HFF-Myc (cell line): ENCODE data around the gene SMYD3.

Source experiments
- DNase-seq: peaks from one replicate; pipeline ENCODE4 v3.0.0-alpha.2; 2011; ENCODE audit warnings: low read depth; ENCODE audit errors: extremely low read depth
- H3K4me3 ChIP-seq: replicated peaks from 2 replicates; pipeline ENCODE4 v1.5.1; 2011; ENCODE audit warnings: low read depth, mild to moderate bottlenecking, control low read depth, low read length
- TF ChIP-seq, protein P1 (sequence below): IDR thresholded peaks from 2 replicates; pipeline ENCODE4 v1.5.1; 2012; ENCODE audit warnings: mild to moderate bottlenecking, low read depth, low read length, control low read depth; ENCODE audit errors: missing control alignments

SMYD3 gene

DNA sequence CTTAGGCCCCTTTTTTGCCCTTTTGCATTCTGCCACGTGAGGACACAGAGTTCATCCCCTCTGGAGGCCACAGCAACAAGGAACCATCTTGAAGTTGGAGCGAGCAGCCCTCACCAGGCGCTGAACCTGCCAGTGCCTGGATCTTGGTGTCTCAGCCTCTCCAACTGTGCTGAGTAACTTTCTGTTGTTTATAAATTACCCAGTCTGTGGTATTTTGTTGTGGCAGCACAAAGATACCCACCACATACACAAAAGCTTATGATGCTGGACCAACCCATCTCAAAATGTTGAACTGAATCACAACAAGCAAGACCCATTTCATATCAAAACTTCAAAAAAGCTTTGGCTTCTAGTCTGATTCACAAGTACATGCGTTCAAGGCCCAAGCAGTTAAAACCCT lies 702.4 kb downstream of the SMYD3 start:
- TF ChIP-seq, protein P1, sequence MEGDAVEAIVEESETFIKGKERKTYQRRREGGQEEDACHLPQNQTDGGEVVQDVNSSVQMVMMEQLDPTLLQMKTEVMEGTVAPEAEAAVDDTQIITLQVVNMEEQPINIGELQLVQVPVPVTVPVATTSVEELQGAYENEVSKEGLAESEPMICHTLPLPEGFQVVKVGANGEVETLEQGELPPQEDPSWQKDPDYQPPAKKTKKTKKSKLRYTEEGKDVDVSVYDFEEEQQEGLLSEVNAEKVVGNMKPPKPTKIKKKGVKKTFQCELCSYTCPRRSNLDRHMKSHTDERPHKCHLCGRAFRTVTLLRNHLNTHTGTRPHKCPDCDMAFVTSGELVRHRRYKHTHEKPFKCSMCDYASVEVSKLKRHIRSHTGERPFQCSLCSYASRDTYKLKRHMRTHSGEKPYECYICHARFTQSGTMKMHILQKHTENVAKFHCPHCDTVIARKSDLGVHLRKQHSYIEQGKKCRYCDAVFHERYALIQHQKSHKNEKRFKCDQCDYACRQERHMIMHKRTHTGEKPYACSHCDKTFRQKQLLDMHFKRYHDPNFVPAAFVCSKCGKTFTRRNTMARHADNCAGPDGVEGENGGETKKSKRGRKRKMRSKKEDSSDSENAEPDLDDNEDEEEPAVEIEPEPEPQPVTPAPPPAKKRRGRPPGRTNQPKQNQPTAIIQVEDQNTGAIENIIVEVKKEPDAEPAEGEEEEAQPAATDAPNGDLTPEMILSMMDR: no peak
- no peak for DNase-seq
- no peak overlapping the region for H3K4me3 ChIP-seq

DNA sequence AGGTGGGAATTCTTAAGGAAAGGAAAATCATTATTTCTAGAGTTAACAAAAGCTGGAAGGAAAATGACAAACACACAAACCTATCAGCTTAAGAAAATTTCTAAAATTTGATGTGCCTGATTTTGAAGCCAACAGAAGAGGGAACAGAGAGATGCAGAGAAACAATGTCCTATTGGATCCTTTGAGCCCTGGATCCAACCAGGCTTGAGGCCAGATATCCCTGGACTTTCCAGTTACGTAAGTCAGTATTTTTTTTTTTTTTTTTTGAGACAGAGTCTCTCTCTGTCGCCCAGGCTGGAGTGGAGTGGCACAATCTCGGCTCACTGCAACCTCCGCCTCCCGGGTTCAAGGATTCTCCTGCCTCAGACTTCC lies 703.4 kb downstream of the SMYD3 start:
- no peak overlapping the region for H3K4me3 ChIP-seq
- no peak for DNase-seq
- TF ChIP-seq, protein P1: no peak

DNA sequence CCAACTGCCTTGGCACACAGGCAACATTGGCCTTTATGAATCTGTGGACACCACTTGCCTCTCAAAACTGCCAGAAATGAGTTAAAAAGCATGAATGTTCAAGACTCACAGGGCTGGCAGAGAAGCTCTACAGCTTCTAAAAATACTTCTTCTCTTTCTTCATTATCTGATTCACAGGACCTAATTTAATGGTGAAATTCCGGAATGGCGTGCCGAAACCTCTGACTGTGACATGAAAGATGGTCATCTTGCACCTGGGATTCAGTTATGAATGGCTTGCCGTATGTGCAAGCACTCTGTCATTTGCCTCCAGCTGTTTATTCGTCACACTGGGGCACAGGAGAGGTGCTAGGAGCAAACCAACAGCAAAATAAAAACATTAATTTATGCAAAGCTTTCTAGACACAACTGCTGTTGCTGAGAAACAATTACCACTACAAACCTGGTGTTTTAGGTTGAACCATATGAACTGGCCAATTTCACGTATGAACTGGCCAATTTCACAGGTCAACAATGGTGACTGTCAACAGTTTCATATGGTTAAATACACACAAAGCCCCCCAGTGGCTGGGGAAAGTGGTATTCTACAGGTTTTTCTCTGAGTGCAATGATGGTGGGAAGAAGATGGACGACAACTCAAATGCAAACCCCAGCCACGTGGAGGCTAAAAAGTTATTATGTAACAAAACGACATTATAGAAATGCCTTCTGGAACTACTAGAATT lies 704.0 kb downstream of the SMYD3 start:
- no peak for DNase-seq
- H3K4me3 ChIP-seq: no peak overlapping the region
- TF ChIP-seq, protein P1: no peak

DNA sequence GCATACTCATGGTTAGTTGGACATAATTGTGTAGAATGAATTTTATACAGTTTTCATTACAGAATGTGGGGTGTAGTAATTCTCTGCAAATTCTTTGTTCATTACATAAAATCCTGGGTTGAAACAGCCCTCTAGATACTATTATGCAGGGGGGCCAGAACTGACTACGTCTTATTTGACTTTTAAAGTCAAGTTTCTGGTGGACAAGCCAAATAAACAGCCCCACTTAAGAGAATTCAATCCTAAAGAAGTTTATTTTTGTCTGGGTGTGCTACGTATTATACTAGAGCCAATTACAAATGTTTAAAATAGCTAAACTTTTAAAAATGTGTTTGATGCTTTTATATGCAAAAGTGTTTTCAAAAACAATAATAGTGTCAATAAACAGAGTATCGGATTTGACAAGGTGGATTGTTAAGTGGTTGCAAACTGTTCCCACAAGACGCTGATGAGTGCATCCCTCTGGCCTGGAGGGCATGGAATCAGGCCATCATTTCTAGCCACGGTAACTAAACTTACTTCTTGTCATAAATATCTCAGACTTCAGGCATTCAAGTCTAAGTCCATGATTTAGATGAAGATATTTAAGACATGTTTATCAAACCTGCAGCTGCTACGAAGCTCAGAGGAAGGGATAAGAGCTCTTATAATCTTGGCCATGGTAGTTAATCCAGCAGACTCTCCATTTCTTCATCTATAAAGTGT lies 706.0 kb downstream of the SMYD3 start:
- peak; percentile 30 for DNase-seq
- H3K4me3 ChIP-seq: no peak overlapping the region
- TF ChIP-seq, protein P1: no peak

DNA sequence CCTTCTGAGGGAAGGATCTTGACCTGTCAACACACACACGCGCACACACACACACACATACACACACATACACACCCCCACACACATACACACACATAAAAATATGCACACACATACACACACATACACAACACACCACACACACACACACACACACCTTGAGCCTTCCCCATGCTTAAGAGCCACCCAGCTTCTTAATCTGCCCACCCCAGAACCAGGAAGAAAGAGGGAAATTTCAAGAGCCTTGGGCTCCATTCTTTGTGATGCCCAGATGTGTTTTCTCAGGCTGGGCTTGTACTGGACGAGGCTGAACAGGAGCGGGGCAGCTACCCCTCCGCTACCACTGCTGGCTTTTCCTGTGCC lies 708.7 kb downstream of the SMYD3 start:
- no peak overlapping the region for H3K4me3 ChIP-seq
- DNase-seq: no peak
- TF ChIP-seq, protein P1: no peak

DNA sequence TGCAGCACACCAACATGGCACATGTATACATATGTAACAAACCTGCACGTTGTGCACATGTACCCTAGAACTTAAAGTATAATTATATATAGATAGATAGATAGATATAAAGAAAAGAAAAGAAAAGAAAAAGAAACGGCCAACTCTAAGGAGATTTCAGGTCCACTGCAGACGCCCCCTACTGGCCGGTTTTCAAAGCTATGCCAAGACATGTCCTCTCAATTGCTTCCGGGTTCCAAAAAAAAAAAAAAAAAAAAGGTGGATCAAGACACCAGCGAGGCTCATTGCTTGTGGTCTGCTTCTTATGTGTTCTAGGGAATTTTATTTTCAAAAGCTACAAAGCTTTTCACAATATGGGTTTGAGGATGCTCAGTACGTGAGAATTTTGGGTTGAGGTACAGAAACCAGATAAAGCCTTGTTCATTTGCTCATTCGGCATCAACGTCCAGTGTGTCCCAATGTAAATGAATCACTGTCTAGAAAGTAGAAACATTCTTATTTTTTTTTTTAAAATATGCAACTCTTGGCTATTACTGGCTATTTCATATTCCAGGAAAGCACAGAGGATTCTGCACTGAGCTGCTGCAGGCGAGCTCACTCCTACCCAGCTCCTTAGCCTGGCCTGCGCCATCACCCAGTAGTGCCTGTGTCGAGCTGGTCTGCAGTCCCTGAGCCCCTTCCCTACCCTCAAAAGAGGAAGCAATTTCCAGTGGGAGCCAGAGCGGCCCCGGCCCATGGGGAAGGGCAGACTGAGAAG lies 709.3 kb downstream of the SMYD3 start:
- no peak for DNase-seq
- TF ChIP-seq, protein P1: peak; percentile 42
- no peak overlapping the region for H3K4me3 ChIP-seq
